Measurements from ENCODE around the gene NUP107.

The NUP107 gene

GRCh38 chr12:68776976-68777610 is 90.3 kb downstream of the NUP107 start:
- no peak for DNase-seq

GRCh38 chr12:68779280-68779679 is 92.5 kb downstream of the NUP107 start:
- no peak for DNase-seq

GRCh38 chr12:68780731-68781130 is 94.0 kb downstream of the NUP107 start:
- no peak for DNase-seq

GRCh38 chr12:68781728-68782127 is 95.0 kb downstream of the NUP107 start:
- DNase-seq, result no peak

- DNase-seq, result no peak
Measured at GRCh38 chr12:68784015-68784414, 97.2 kb downstream of the NUP107 start.

- DNase-seq, result no peak
Measured at GRCh38 chr12:68785358-68785757, 98.6 kb downstream of the NUP107 start.

GRCh38 chr12:68785823-68786222 is 99.0 kb downstream of the NUP107 start:
- DNase-seq, result no peak

GRCh38 chr12:68786929-68787328 is 100.2 kb downstream of the NUP107 start:
- no peak for DNase-seq

- no peak for DNase-seq
Measured at GRCh38 chr12:68788554-68789143, 101.9 kb downstream of the NUP107 start.

GRCh38 chr12:68789144-68789878 is 102.5 kb downstream of the NUP107 start:
- no peak for DNase-seq

GRCh38 chr12:68790081-68790951 is 103.5 kb downstream of the NUP107 start:
- no peak for DNase-seq

- no peak for DNase-seq
Measured at GRCh38 chr12:68790952-68791234, 104.1 kb downstream of the NUP107 start.

GRCh38 chr12:68791897-68792481 is 105.2 kb downstream of the NUP107 start:
- DNase-seq, result no peak

- peak in 2 of 5 experiments; percentile 32 to 62 for DNase-seq
Measured at GRCh38 chr12:68792952-68793351, 106.2 kb downstream of the NUP107 start.

- DNase-seq, result peak in 1 of 5 experiments; percentile 11
Measured at GRCh38 chr12:68793436-68793835, 106.7 kb downstream of the NUP107 start.

GRCh38 chr12:68793975-68794652 is 107.3 kb downstream of the NUP107 start:
- no peak for DNase-seq

GRCh38 chr12:68794653-68795251 is 108.0 kb downstream of the NUP107 start:
- no peak for DNase-seq

Measured in T-helper 2 cell (primary cell).